Trophoblast cell (in vitro differentiated cells and primary cell): Measurements from ENCODE around the gene ANKLE1.
A peak's percentile ranks its signal among the peaks of the same experiment; 100 is the strongest.

Experiments
- DNase-seq, 2 donors: peaks; one replicate each; pipeline ENCODE4 v3.0.0-alpha.2; 2016
- H2AFZ ChIP-seq: 2 replicates; pipeline ENCODE4 v1.6.1; 2013; ENCODE audit warnings: low read length, moderate library complexity, mild to moderate bottlenecking; ENCODE audit not compliant: insufficient read depth, poor library complexity
- H2AK5ac ChIP-seq: 2 replicates; pipeline ENCODE4 v1.6.1; 2013; ENCODE audit warnings: mild to moderate bottlenecking, low read length
- H2BK120ac ChIP-seq: 2 replicates; pipeline ENCODE4 v1.6.1; 2013; ENCODE audit warnings: low read length, mild to moderate bottlenecking, moderate library complexity; ENCODE audit not compliant: insufficient read depth, poor library complexity
- H2BK12ac ChIP-seq: 2 replicates; pipeline ENCODE4 v1.6.1; 2013; ENCODE audit warnings: mild to moderate bottlenecking, low read length, moderate library complexity
- H2BK5ac ChIP-seq: 2 replicates; pipeline ENCODE4 v1.6.1; 2013; ENCODE audit warnings: low read length, low read depth, moderate library complexity, mild to moderate bottlenecking; ENCODE audit not compliant: poor library complexity
- H3K14ac ChIP-seq: 2 replicates; pipeline ENCODE4 v1.6.1; 2013; ENCODE audit warnings: mild to moderate bottlenecking, low read length
- H3K18ac ChIP-seq: 2 replicates; pipeline ENCODE4 v1.6.1; 2013; ENCODE audit warnings: mild to moderate bottlenecking, low read length
- H3K23ac ChIP-seq: 2 replicates; pipeline ENCODE4 v1.6.1; 2013; ENCODE audit warnings: low read length
- H3K27ac ChIP-seq: 2 replicates; pipeline ENCODE4 v1.5.1; 2013; ENCODE audit warnings: low read depth, mild to moderate bottlenecking, inconsistent platforms, low read length, moderate library complexity
- H3K27me3 ChIP-seq: 2 replicates; pipeline ENCODE4 v1.6.1; 2013; ENCODE audit warnings: inconsistent platforms, mild to moderate bottlenecking, low read length, moderate library complexity; ENCODE audit not compliant: insufficient read depth
- H3K36me3 ChIP-seq, 2 experiments: 1 replicate in 1 of 2; 2 replicates in 1 of 2; pipeline ENCODE4 v1.6.1; 2013; ENCODE audit warnings: low read length in 2 of 2, mild to moderate bottlenecking in 2 of 2, moderate library complexity in 1 of 2; ENCODE audit not compliant: insufficient read depth in 2 of 2, control insufficient read depth in 1 of 2
- H3K4ac ChIP-seq: 2 replicates; pipeline ENCODE4 v1.6.1; 2013; ENCODE audit warnings: low read depth, mild to moderate bottlenecking, low read length, moderate library complexity
- H3K4me1 ChIP-seq, 2 experiments: 1 replicate in 1 of 2; 2 replicates in 1 of 2; pipeline ENCODE4 v1.6.1; 2013; ENCODE audit warnings: low read length in 2 of 2, mild to moderate bottlenecking in 2 of 2, moderate library complexity in 1 of 2; ENCODE audit not compliant: insufficient read depth in 2 of 2, control insufficient read depth in 1 of 2
- H3K4me2 ChIP-seq: 2 replicates; pipeline ENCODE4 v1.6.1; 2013; ENCODE audit warnings: inconsistent platforms, mild to moderate bottlenecking, low read length, moderate library complexity
- H3K4me3 ChIP-seq: 2 replicates; pipeline ENCODE4 v1.5.1; 2013; ENCODE audit warnings: mild to moderate bottlenecking, low read depth, low read length, inconsistent platforms
- H3K79me1 ChIP-seq: one replicate; pipeline ENCODE4 v1.6.1; 2013; ENCODE audit warnings: low read length
- H3K79me2 ChIP-seq: 2 replicates; pipeline ENCODE4 v1.6.1; 2013; ENCODE audit warnings: low read length, mild to moderate bottlenecking; ENCODE audit not compliant: control insufficient read depth, insufficient read depth, poor library complexity
- H3K9ac ChIP-seq: 2 replicates; pipeline ENCODE4 v1.6.1; 2013; ENCODE audit warnings: mild to moderate bottlenecking, low read length
- H3K9me3 ChIP-seq: 2 replicates; pipeline ENCODE4 v1.6.1; 2013; ENCODE audit warnings: low read depth, mild to moderate bottlenecking, control low read depth, inconsistent platforms, low read length; ENCODE audit not compliant: insufficient read depth
- H4K12ac ChIP-seq: 2 replicates; pipeline ENCODE4 v1.6.1; 2013; ENCODE audit warnings: low read depth, mild to moderate bottlenecking, low read length, moderate library complexity
- H4K8ac ChIP-seq: 2 replicates; pipeline ENCODE4 v1.6.1; 2013; ENCODE audit warnings: low read depth, mild to moderate bottlenecking, low read length, moderate library complexity
- H4K91ac ChIP-seq: one replicate; pipeline ENCODE4 v1.6.1; 2013; ENCODE audit warnings: low read depth, mild to moderate bottlenecking, low read length, moderate library complexity
- WGBS: extraction: QIAGEN DNeasy Blood & Tissue Kit; methylation state at CpG from one replicate; pipeline ENCODE4 v1.1.7; 2013; ENCODE audit warnings: missing lambda C conversion rate; ENCODE audit not compliant: insufficient read length, insufficient coverage; ENCODE audit errors: extremely low coverage; 5-methylcytosine and 5-hydroxymethylcytosine counted together

Gene ANKLE1

GRCh38 chr19:17326595-17326966 is 44.9 kb downstream of the ANKLE1 start:
- Histone ChIP-seq H3K4me2 (no peak overlapping the region), H3K79me2 (peaks cover 4% of the 10 kb centered on the region), H4K12ac (no peak overlapping the region), H4K8ac (no peak overlapping the region), H3K27me3 (no peaks in the 10 kb centered on the region), H3K18ac (no peak overlapping the region), H3K79me1 (peaks cover 4% of the 10 kb centered on the region), H3K4me3 (no peak overlapping the region), H2BK5ac (no peak overlapping the region), H2AFZ (no peak overlapping the region), H3K23ac (no peak overlapping the region), H3K4me1 (peaks cover 16 to 20% of the 10 kb centered on the region in 2 experiments), H2BK12ac (no peak overlapping the region), H3K27ac (peak overlapping the region; percentile 15), H3K36me3 (peaks cover 20 to 34% of the 10 kb centered on the region in 2 experiments), H3K9me3 (peaks cover 2% of the 10 kb centered on the region), H4K91ac (no peak overlapping the region), H2AK5ac (no peak overlapping the region), H2BK120ac (no peak overlapping the region), H3K9ac (no peak overlapping the region), H3K4ac (no peak overlapping the region), H3K14ac (no peak overlapping the region)
- DNase-seq: peak; percentile 89 to 93
- no CpG with 5 or more reads among the region's 11 CpGs for WGBS

GRCh38 chr19:17327068-17327653 is 45.5 kb downstream of the ANKLE1 start:
- WGBS: no CpG with 5 or more reads among the region's 27 CpGs
- Histone ChIP-seq H3K79me2 (peaks cover 4% of the 10 kb centered on the region), H3K14ac (no peak overlapping the region)

GRCh38 chr19:17327654-17328516 is 46.2 kb downstream of the ANKLE1 start:
- peak overlapping the region; percentile 44 for H3K18ac ChIP-seq
- no peaks in the 10 kb centered on the region for H3K27me3 ChIP-seq
- peak overlapping the region; percentile 64 for H3K27ac ChIP-seq
- H3K79me2 ChIP-seq: peaks cover 4% of the 10 kb centered on the region
- H3K4me2 ChIP-seq: peak overlapping the region; percentile 84
- peak overlapping the region; percentile 19 for H2AFZ ChIP-seq
- H2BK5ac ChIP-seq: peak overlapping the region; percentile 43
- H3K4me1 ChIP-seq: peaks cover 16 to 20% of the 10 kb centered on the region in 2 experiments
- H4K91ac ChIP-seq: peak overlapping the region; percentile 74
- H2BK120ac ChIP-seq: peak overlapping the region; percentile 8
- peak overlapping the region; percentile 59 for H3K4me3 ChIP-seq
- no peak overlapping the region for H2AK5ac ChIP-seq
- peaks cover 4% of the 10 kb centered on the region for H3K79me1 ChIP-seq
- no CpG with 5 or more reads among the region's 64 CpGs for WGBS
- H2BK12ac ChIP-seq: no peak overlapping the region
- peak overlapping the region; percentile 57 for H3K14ac ChIP-seq
- peaks cover 2% of the 10 kb centered on the region for H3K9me3 ChIP-seq
- peak overlapping the region; percentile 58 for H4K12ac ChIP-seq
- no peak overlapping the region for H3K23ac ChIP-seq
- no peak overlapping the region for H3K4ac ChIP-seq
- H4K8ac ChIP-seq: peak overlapping the region; percentile 76
- H3K9ac ChIP-seq: peak overlapping the region; percentile 31
- peaks cover 10 to 24% of the 10 kb centered on the region in 2 experiments for H3K36me3 ChIP-seq
- peak; percentile 96 to 97 for DNase-seq

More at GRCh38 chr19:17327068-17327653, 45.5 kb downstream of the ANKLE1 start:
- H2BK120ac ChIP-seq: no peak overlapping the region
- no peak overlapping the region for H3K9ac ChIP-seq
- no peaks in the 10 kb centered on the region for H3K27me3 ChIP-seq
- H4K12ac ChIP-seq: no peak overlapping the region
- peak overlapping the region; percentile 25 for H3K27ac ChIP-seq
- peaks cover 2% of the 10 kb centered on the region for H3K9me3 ChIP-seq
- no peak overlapping the region for H3K4ac ChIP-seq
- no peak overlapping the region for H3K4me3 ChIP-seq
- DNase-seq: peak in 1 of 2 donors; percentile 23
- peak overlapping the region; percentile 2 for H3K4me2 ChIP-seq
- no peak overlapping the region for H4K91ac ChIP-seq
- no peak overlapping the region for H3K18ac ChIP-seq
- peaks cover 16 to 20% of the 10 kb centered on the region in 2 experiments for H3K4me1 ChIP-seq
- H4K8ac ChIP-seq: peak overlapping the region; percentile 1
- H3K23ac ChIP-seq: no peak overlapping the region
- no peak overlapping the region for H2BK12ac ChIP-seq
- H3K79me1 ChIP-seq: peaks cover 4% of the 10 kb centered on the region
- no peak overlapping the region for H2AFZ ChIP-seq
- no peak overlapping the region for H2AK5ac ChIP-seq
- H2BK5ac ChIP-seq: no peak overlapping the region
- H3K36me3 ChIP-seq: peaks cover 14 to 28% of the 10 kb centered on the region in 2 experiments

GRCh38 chr19:17328517-17329365 is 47.0 kb downstream of the ANKLE1 start:
- Histone ChIP-seq H2BK12ac (no peak overlapping the region), H3K4me3 (peak overlapping the region; percentile 59), H2AK5ac (no peak overlapping the region), H4K12ac (peak overlapping the region; percentile 58), H3K79me1 (peaks cover 7% of the 10 kb centered on the region), H3K14ac (peak overlapping the region; percentile 57), H2BK5ac (peak overlapping the region; percentile 43), H3K4me1 (peaks cover 18 to 21% of the 10 kb centered on the region in 2 experiments), H3K18ac (peak overlapping the region; percentile 44), H3K9me3 (peaks cover 2% of the 10 kb centered on the region), H2BK120ac (peak overlapping the region; percentile 8), H3K23ac (no peak overlapping the region), H3K79me2 (peaks cover 4% of the 10 kb centered on the region), H3K36me3 (peaks cover 10 to 24% of the 10 kb centered on the region in 2 experiments), H4K91ac (peak overlapping the region; percentile 74), H3K4me2 (peak overlapping the region; percentile 84), H2AFZ (peak overlapping the region; percentile 19), H3K27me3 (no peaks in the 10 kb centered on the region), H3K27ac (peak overlapping the region; percentile 64), H3K9ac (peak overlapping the region; percentile 31), H3K4ac (no peak overlapping the region), H4K8ac (peak overlapping the region; percentile 76)
- peak in 1 of 2 donors; percentile 28 for DNase-seq
- WGBS: no CpG with 5 or more reads among the region's 94 CpGs
